ENCODE results near the gene KRT4. TPM values are rescaled to one million over a fixed set of nuclear protein-coding genes. Genes with fewer than 3 reads are reported as not detected.

Gene KRT4
- total RNA-seq, 3 donors from 2014 or later (not counting 1 experiment from before 2014, with no cell fraction given): not detected

DNA sequence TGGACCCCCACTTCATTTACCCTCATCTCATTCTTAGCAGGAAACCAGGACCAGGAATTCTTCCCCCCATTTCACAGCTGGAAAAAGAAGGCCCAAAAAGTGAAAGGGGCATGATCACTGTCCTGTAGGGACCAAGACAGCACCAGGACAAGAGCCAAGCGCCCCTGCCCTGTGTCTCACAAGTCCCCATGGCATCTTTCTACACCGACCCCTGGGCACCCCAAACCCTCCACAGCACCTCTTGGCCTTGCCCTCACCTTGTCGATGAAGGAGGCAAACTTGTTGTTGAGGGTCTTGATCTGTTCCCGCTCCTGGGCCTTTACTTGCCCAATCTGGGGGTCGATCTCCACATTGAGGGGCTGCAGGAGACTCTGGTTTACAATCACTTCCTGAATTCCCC lies 37.5 kb downstream of the KRT4 start:
- Histone ChIP-seq H3K4me1 (ENCODE audit: control insufficient read depth, insufficient read depth, low read length) (no peaks in the 10 kb centered on the region), H3K9me3 (ENCODE audit: control insufficient read depth, insufficient read depth, low read length) (no peaks in the 10 kb centered on the region), H3K4me3 (ENCODE audit: low read length) (no peak overlapping the region), H3K36me3 (ENCODE audit: control insufficient read depth, insufficient read depth, low read length) (no peaks in the 10 kb centered on the region), H3K27ac (ENCODE audit: low read length) (no peak overlapping the region), H3K27me3 (ENCODE audit: control insufficient read depth, insufficient read depth, low read length) (peaks cover 2% of the 10 kb centered on the region)
- TF ChIP-seq, protein P1, sequence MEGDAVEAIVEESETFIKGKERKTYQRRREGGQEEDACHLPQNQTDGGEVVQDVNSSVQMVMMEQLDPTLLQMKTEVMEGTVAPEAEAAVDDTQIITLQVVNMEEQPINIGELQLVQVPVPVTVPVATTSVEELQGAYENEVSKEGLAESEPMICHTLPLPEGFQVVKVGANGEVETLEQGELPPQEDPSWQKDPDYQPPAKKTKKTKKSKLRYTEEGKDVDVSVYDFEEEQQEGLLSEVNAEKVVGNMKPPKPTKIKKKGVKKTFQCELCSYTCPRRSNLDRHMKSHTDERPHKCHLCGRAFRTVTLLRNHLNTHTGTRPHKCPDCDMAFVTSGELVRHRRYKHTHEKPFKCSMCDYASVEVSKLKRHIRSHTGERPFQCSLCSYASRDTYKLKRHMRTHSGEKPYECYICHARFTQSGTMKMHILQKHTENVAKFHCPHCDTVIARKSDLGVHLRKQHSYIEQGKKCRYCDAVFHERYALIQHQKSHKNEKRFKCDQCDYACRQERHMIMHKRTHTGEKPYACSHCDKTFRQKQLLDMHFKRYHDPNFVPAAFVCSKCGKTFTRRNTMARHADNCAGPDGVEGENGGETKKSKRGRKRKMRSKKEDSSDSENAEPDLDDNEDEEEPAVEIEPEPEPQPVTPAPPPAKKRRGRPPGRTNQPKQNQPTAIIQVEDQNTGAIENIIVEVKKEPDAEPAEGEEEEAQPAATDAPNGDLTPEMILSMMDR (IDR thresholded peaks at IDR 0.05): no peak
- WGBS (ENCODE audit: insufficient coverage): 76% methylated on average over 5 of the region's 5 CpGs
- intact Hi-C loops (cut with micrococcal nuclease): no loop called here
- DNase-seq: no peak
- no peak for ATAC-seq
- H3K9me3 Mint-ChIP-seq: no peaks in the 10 kb centered on the region
- H3K4me1 Mint-ChIP-seq: peaks cover 0 to 4% of the 10 kb centered on the region in 2 donors
- H3K4me3 Mint-ChIP-seq: no peak overlapping the region
- H3K36me3 Mint-ChIP-seq: no peaks in the 10 kb centered on the region
- H3K27ac Mint-ChIP-seq: no peak overlapping the region
- H3K27me3 Mint-ChIP-seq (ENCODE audit: low read depth in 2 of 2): peaks cover 15 to 27% of the 10 kb centered on the region in 2 donors

DNA sequence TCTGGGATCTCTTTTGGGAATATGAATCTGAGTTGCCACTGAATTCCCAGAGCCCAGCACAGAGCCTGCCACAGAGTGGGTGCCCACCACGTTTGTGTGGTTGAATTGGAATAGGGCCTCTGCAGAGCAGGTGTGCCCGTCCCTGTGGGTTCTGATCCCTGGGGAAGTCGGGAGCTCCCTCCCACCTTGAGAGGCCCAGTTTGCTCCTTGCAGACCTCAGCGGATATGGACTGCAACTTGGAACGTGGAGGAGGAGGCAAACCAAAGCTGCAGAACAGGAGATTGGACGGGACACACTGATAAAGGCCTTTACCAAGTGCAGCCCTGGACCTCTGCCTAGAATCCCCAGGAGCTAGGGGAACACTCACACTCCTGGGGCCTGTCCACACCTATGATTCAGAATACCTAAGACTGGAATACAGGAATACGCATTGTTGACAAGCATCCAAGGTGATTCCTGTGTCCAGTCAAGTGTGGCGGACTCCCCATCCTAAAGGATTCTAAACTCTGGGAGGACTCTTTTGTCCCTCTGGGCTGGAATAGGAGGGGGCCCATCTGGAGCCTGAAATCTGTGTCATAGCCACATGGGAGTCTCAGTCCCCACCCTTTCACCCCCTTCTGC lies 39.2 kb downstream of the KRT4 start:
- Mint-ChIP-seq H3K4me3 (no peak overlapping the region), H3K9me3 (no peaks in the 10 kb centered on the region), H3K36me3 (no peaks in the 10 kb centered on the region), H3K27me3 (ENCODE audit: low read depth in 2 of 2) (peaks cover 16 to 24% of the 10 kb centered on the region in 2 donors), H3K4me1 (peaks cover 0 to 4% of the 10 kb centered on the region in 2 donors), H3K27ac (no peak overlapping the region)
- H3K4me3 ChIP-seq (ENCODE audit: low read length): no peak overlapping the region
- H3K4me1 ChIP-seq (ENCODE audit: control insufficient read depth, insufficient read depth, low read length): no peaks in the 10 kb centered on the region
- no peaks in the 10 kb centered on the region for H3K9me3 ChIP-seq (ENCODE audit: control insufficient read depth, insufficient read depth, low read length)
- 80% methylated on average over 8 of the region's 8 CpGs for WGBS (ENCODE audit: insufficient coverage)
- TF ChIP-seq, protein P1 (IDR thresholded peaks at IDR 0.05): no peak
- DNase-seq (no peak), ATAC-seq (no peak)
- H3K27ac ChIP-seq (ENCODE audit: low read length): no peak overlapping the region
- H3K36me3 ChIP-seq (ENCODE audit: control insufficient read depth, insufficient read depth, low read length): no peaks in the 10 kb centered on the region
- peaks cover 2% of the 10 kb centered on the region for H3K27me3 ChIP-seq (ENCODE audit: control insufficient read depth, insufficient read depth, low read length)
- intact Hi-C loops (cut with micrococcal nuclease): no loop called here

DNA sequence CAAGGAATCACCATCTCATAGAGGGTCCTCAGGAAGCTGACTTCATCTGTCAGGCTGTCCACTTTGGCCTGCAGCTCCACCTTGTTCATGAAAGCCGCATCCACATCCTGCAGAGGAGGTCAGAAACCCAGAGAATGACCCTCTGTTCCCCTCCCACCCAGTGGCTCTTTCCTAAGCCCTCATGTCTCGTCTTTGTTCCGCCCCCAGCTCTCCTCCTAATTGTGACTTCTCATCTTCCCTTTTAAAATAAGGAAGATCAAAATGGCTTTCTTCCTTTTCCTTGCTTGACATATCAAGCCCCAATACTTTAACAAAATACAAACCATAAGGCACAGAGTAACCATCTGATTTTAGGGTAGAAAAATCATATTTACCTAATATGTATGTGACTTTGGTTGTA lies 41.1 kb downstream of the KRT4 start:
- DNase-seq (no peak), ATAC-seq (no peak)
- 77% methylated on average over 3 of the region's 3 CpGs for WGBS (ENCODE audit: insufficient coverage)
- peaks cover 11 to 14% of the 10 kb centered on the region in 2 donors for H3K27me3 Mint-ChIP-seq (ENCODE audit: low read depth in 2 of 2)
- H3K4me3 Mint-ChIP-seq: no peak overlapping the region
- H3K9me3 Mint-ChIP-seq: no peaks in the 10 kb centered on the region
- Histone ChIP-seq H3K27ac (ENCODE audit: low read length) (no peak overlapping the region), H3K27me3 (ENCODE audit: control insufficient read depth, insufficient read depth, low read length) (no peaks in the 10 kb centered on the region), H3K36me3 (ENCODE audit: control insufficient read depth, insufficient read depth, low read length) (no peaks in the 10 kb centered on the region), H3K9me3 (ENCODE audit: control insufficient read depth, insufficient read depth, low read length) (no peaks in the 10 kb centered on the region), H3K4me1 (ENCODE audit: control insufficient read depth, insufficient read depth, low read length) (no peaks in the 10 kb centered on the region), H3K4me3 (ENCODE audit: low read length) (no peak overlapping the region)
- H3K27ac Mint-ChIP-seq: no peak overlapping the region
- intact Hi-C loops (cut with micrococcal nuclease): no loop called here
- H3K4me1 Mint-ChIP-seq: peaks cover 0 to 4% of the 10 kb centered on the region in 2 donors
- TF ChIP-seq, protein P1 (IDR thresholded peaks at IDR 0.05): no peak
- no peaks in the 10 kb centered on the region for H3K36me3 Mint-ChIP-seq

DNA sequence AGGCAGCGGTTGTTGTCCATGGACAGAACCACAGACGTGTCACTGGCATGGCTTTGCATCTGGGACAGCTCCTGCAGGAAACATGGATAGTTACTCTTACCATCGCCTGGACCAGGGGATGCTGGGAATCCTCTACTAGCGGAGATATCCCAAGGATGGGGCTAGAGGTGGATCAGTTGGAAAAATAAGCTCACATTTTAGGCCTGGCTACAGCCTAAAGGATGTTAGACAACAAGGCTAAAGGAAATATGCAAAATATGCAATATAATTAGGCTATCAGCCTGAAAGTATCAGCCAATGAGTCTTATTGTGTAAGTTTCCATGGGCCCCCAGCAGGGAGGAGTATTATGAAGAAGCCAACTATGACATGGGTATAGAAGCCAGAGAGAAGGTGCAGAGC lies 41.7 kb downstream of the KRT4 start:
- Mint-ChIP-seq H3K4me1 (peaks cover 0 to 4% of the 10 kb centered on the region in 2 donors), H3K27ac (no peak overlapping the region), H3K36me3 (no peaks in the 10 kb centered on the region), H3K4me3 (no peak overlapping the region), H3K27me3 (ENCODE audit: low read depth in 2 of 2) (peaks cover 11 to 14% of the 10 kb centered on the region in 2 donors), H3K9me3 (no peaks in the 10 kb centered on the region)
- Histone ChIP-seq H3K4me1 (ENCODE audit: control insufficient read depth, insufficient read depth, low read length) (no peaks in the 10 kb centered on the region), H3K9me3 (ENCODE audit: control insufficient read depth, insufficient read depth, low read length) (no peaks in the 10 kb centered on the region), H3K27ac (ENCODE audit: low read length) (no peak overlapping the region), H3K27me3 (ENCODE audit: control insufficient read depth, insufficient read depth, low read length) (no peaks in the 10 kb centered on the region), H3K36me3 (ENCODE audit: control insufficient read depth, insufficient read depth, low read length) (no peaks in the 10 kb centered on the region), H3K4me3 (ENCODE audit: low read length) (no peak overlapping the region)
- TF ChIP-seq, protein P1 (IDR thresholded peaks at IDR 0.05): no peak
- intact Hi-C loops (cut with micrococcal nuclease): no loop called here
- DNase-seq: no peak
- WGBS (ENCODE audit: insufficient coverage): 89% methylated on average over 4 of the region's 4 CpGs
- no peak for ATAC-seq

Data from natural killer cell (primary cell).